CD4-positive, alpha-beta memory T cell (primary cell): ENCODE measurements around the gene UBXN4. TPM values are rescaled to one million over a fixed set of nuclear protein-coding genes. Genes with fewer than 3 reads are reported as not detected.

ENCODE experiments used
- CTCF ChIA-PET: fragments of 350-600 bp; sonication (Branson Sonifier 250); formaldehyde crosslinking; loops from one replicate; lab custom pipeline; 2021; ENCODE audit warnings: inconsistent platforms; ENCODE audit not compliant: partially characterized antibody; lab: Charles Lee
- POLR2A ChIA-PET: fragments of 350-600 bp; sonication (Branson Sonifier 250); formaldehyde crosslinking; loops from one replicate; lab custom pipeline; 2021; ENCODE audit not compliant: partially characterized antibody; lab: Charles Lee
- DNase-seq, 5 donors: peaks; one replicate each; pipeline versions ENCODE4 v3.0.0 to v3.0.0-alpha.2; 2020 to 2022; ENCODE audit warnings: mixed read lengths in 1 of 5
- H3K27ac ChIP-seq: one replicate; pipeline ENCODE4 v1.7.0; 2013; ENCODE audit warnings: low read depth, low read length
- H3K27me3 ChIP-seq: 2 replicates; pipeline ENCODE4 v1.7.0; 2013; ENCODE audit warnings: mild to moderate bottlenecking, low read length, moderate library complexity; ENCODE audit not compliant: insufficient read depth
- H3K36me3 ChIP-seq: 2 replicates; pipeline ENCODE4 v1.7.0; 2013; ENCODE audit warnings: mild to moderate bottlenecking, low read length, moderate library complexity; ENCODE audit not compliant: insufficient read depth
- H3K4me1 ChIP-seq: 2 replicates; pipeline ENCODE4 v1.7.0; 2013; ENCODE audit warnings: mild to moderate bottlenecking, low read length, moderate library complexity; ENCODE audit not compliant: insufficient read depth
- H3K4me3 ChIP-seq, 2 donors: one replicate each; pipeline ENCODE4 v1.7.0; 2013; ENCODE audit warnings: low read length in 2 of 2, mild to moderate bottlenecking in 1 of 2
- H3K9me3 ChIP-seq, 2 donors: one replicate each; pipeline ENCODE4 v1.7.0; 2013; ENCODE audit warnings: low read length in 2 of 2, control low read depth in 1 of 2; ENCODE audit not compliant: control insufficient read depth in 1 of 2
- H3K27ac Mint-ChIP-seq, 7 donors: one replicate each; pipeline ENCODE4 v1.8.0; 2020 to 2021; ENCODE audit warnings: mixed read lengths in 7 of 7, mild to moderate bottlenecking in 6 of 7, inconsistent platforms in 3 of 7, moderate library complexity in 3 of 7
- H3K27me3 Mint-ChIP-seq, 2 donors: one replicate each; pipeline ENCODE4 v1.8.0; 2020 to 2021; ENCODE audit warnings: mixed read lengths in 2 of 2
- H3K36me3 Mint-ChIP-seq, 2 donors: one replicate each; pipeline ENCODE4 v1.8.0; 2020 to 2021; ENCODE audit warnings: mixed read lengths in 2 of 2, inconsistent platforms in 1 of 2, mild to moderate bottlenecking in 1 of 2
- H3K4me1 Mint-ChIP-seq, 4 donors: one replicate each; pipeline ENCODE4 v1.8.0; 2020 to 2021; ENCODE audit warnings: mixed read lengths in 4 of 4, mild to moderate bottlenecking in 1 of 4
- H3K4me3 Mint-ChIP-seq, 8 donors: one replicate each; pipeline ENCODE4 v1.8.0; 2020 to 2021; ENCODE audit warnings: mixed read lengths in 8 of 8, mild to moderate bottlenecking in 7 of 8, moderate library complexity in 6 of 8, inconsistent platforms in 3 of 8
- H3K9me3 Mint-ChIP-seq, 8 donors: one replicate each; pipeline ENCODE4 v1.8.0; 2020 to 2021; ENCODE audit warnings: mixed read lengths in 8 of 8, mild to moderate bottlenecking in 5 of 8, inconsistent platforms in 3 of 8, moderate library complexity in 1 of 8
- intact Hi-C: fragments of 100-400 bp; cut with micrococcal nuclease; formaldehyde crosslinking; loops from one replicate; pipeline ENCODE4 v1.15.1; 2023
- polyA plus RNA-seq, 2 donors: library from polyadenylated mRNA; unstranded; fragments of 300-500 nt; fragmentation: Illumina TruSeq; gene quantifications; one replicate each; pipeline ENCODE4 v1.2.3, GENCODE V29; 2021
- total RNA-seq, 2 experiments: library from RNA; stranded (reverse); gene quantifications; one replicate each; pipeline ENCODE4 v1.2.3, GENCODE V29; 2021

Gene UBXN4
- total and polyA plus RNA-seq, 4 experiments from 2014 or later, result 111 to 128 (median 119) TPM

- H3K27ac Mint-ChIP-seq, result no peak overlapping the region
- H3K4me3 Mint-ChIP-seq, result no peak overlapping the region
- intact Hi-C loops, result no loop called here
- peaks cover 5 to 9% (median 6%) of the 10 kb centered on the region in 4 donors for H3K4me1 Mint-ChIP-seq
- Histone ChIP-seq H3K4me3 (no peak overlapping the region), H3K4me1 (peaks cover 5% of the 10 kb centered on the region), H3K9me3 (no peaks in the 10 kb centered on the region), H3K27me3 (no peaks in the 10 kb centered on the region), H3K36me3 (no peaks in the 10 kb centered on the region), H3K27ac (no peak overlapping the region)
- H3K9me3 Mint-ChIP-seq, result peaks cover 0 to 13% (median 9%) of the 10 kb centered on the region in 8 donors
- ChIA-PET CTCF (interaction anchor here (1.1 kb wide), 1 partner anchor 14 kb away, joined by 3 read pairs; no protein-coding TSS in a partner anchor), POLR2A (no interaction called here)
- DNase-seq, result no peak
- H3K36me3 Mint-ChIP-seq, result peaks cover 0 to 10% of the 10 kb centered on the region in 2 donors
- H3K27me3 Mint-ChIP-seq, result no peaks in the 10 kb centered on the region
These were observed 83.5 kb downstream of the UBXN4 start for GRCh38 chr2:135825131-135825530.

- Histone ChIP-seq H3K27me3 (no peaks in the 10 kb centered on the region), H3K27ac (no peak overlapping the region), H3K4me1 (peaks cover under 1% of the 10 kb centered on the region), H3K4me3 (no peak overlapping the region), H3K36me3 (no peaks in the 10 kb centered on the region), H3K9me3 (no peaks in the 10 kb centered on the region)
- Mint-ChIP-seq H3K4me3 (no peak overlapping the region), H3K27ac (no peak overlapping the region), H3K27me3 (no peaks in the 10 kb centered on the region), H3K36me3 (peaks cover 0 to 10% of the 10 kb centered on the region in 2 donors), H3K4me1 (peaks cover 0 to 4% (median 2%) of the 10 kb centered on the region in 4 donors), H3K9me3 (peaks cover 0 to 13% (median 9%) of the 10 kb centered on the region in 8 donors)
- intact Hi-C loops, result no loop called here
- ChIA-PET CTCF (interaction anchor here (0.8 to 1.1 kb wide), 2 partner anchors 13 to 28 kb away, joined by 3 read pairs; no protein-coding TSS in a partner anchor), POLR2A (no interaction called here)
- no peak for DNase-seq
These were observed 84.0 kb downstream of the UBXN4 start for GRCh38 chr2:135825550-135826176.

GRCh38 chr2:135826544-135826943, 84.9 kb downstream of the UBXN4 start:
- Histone ChIP-seq H3K9me3 (no peaks in the 10 kb centered on the region), H3K36me3 (no peaks in the 10 kb centered on the region), H3K4me3 (no peak overlapping the region), H3K27me3 (no peaks in the 10 kb centered on the region), H3K4me1 (no peaks in the 10 kb centered on the region), H3K27ac (no peak overlapping the region)
- POLR2A ChIA-PET, result no interaction called here
- Mint-ChIP-seq H3K4me3 (no peak overlapping the region), H3K36me3 (peaks cover 0 to 10% of the 10 kb centered on the region in 2 donors), H3K27ac (no peak overlapping the region), H3K9me3 (peaks cover 0 to 13% (median 9%) of the 10 kb centered on the region in 8 donors), H3K4me1 (no peaks in the 10 kb centered on the region), H3K27me3 (no peaks in the 10 kb centered on the region)
- DNase-seq, result no peak
- CTCF ChIA-PET, result interaction anchor here (0.8 kb wide), 1 partner anchor 29 kb away, joined by 3 read pairs; no protein-coding TSS in a partner anchor
- intact Hi-C loops, result no loop called here

GRCh38 chr2:135829378-135830135, 87.9 kb downstream of the UBXN4 start:
- Mint-ChIP-seq H3K9me3 (no peaks in the 10 kb centered on the region), H3K4me3 (no peak overlapping the region), H3K4me1 (no peaks in the 10 kb centered on the region), H3K27me3 (no peaks in the 10 kb centered on the region), H3K27ac (no peak overlapping the region), H3K36me3 (no peaks in the 10 kb centered on the region)
- intact Hi-C loops, result no loop called here
- DNase-seq, result no peak
- H3K27me3 ChIP-seq, result no peaks in the 10 kb centered on the region
- ChIA-PET CTCF (no interaction called here), POLR2A (no interaction called here)
- H3K4me3 ChIP-seq, result no peak overlapping the region
- no peaks in the 10 kb centered on the region for H3K36me3 ChIP-seq
- no peaks in the 10 kb centered on the region for H3K9me3 ChIP-seq
- H3K4me1 ChIP-seq, result no peaks in the 10 kb centered on the region
- no peak overlapping the region for H3K27ac ChIP-seq

DNA sequence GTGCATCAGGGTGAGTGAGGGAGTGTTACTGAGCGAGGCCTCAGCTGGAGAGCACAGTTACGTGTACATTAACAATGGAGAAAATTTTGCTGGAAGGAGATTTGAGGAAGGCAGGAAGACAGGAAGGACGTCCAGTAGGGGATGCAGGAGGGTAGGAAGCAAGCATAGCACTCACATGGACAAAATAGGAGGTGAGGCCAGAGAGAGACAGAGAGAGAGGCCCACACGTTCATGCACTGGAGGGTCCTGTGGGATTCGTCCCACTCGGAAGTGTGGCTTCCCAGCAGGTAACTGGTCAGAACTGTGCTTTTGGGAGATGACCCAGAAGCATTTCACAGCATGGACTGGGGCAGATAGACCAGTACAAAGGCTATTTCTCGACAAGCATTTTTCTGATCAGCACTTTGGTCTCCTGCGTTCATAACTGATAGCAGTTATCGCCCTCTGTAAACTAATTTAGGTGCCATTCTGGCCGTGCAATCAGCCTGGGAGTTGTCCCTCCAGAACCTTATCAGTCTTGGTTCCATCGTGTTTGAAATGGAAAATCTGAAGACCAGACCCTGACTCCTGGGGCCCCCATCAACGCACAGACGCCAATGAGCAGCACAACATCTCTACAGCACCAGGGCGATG, 89.6 kb downstream of the UBXN4 start:
- H3K27ac Mint-ChIP-seq, result peak overlapping the region in 1 of 7 donors; percentile 37

DNA sequence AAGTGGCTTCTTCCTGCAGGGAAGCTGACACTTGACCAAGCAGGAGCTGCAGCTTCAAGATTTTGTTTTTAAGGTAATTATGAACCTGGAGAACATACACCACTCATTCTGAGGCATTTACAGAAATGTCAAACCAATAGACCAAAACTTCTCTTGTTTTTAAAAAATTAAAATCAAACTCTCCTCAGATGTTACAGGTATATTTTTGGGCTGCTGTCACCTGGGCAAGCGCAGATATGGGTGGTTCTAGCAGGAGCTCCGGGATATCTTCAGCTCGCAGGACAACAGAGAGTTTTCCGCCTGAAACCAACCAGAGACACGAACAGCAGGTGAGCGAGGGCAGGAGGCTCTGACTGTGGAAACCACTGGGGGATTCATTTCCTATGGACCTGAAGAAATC, 91.2 kb downstream of the UBXN4 start:
- DNase-seq, result no peak
- Mint-ChIP-seq H3K36me3 (no peaks in the 10 kb centered on the region), H3K4me1 (peaks cover 3 to 4% (median 3%) of the 10 kb centered on the region in 4 donors), H3K27me3 (no peaks in the 10 kb centered on the region), H3K9me3 (no peaks in the 10 kb centered on the region), H3K4me3 (no peak overlapping the region), H3K27ac (no peak overlapping the region)
- H3K9me3 ChIP-seq, result no peaks in the 10 kb centered on the region
- H3K4me3 ChIP-seq, result no peak overlapping the region
- no peaks in the 10 kb centered on the region for H3K4me1 ChIP-seq
- ChIA-PET POLR2A (no interaction called here), CTCF (interaction anchor here (0.7 to 1.3 kb wide), 2 partner anchors 36 to 118 kb away, joined by 3 to 6 read pairs; no protein-coding TSS in a partner anchor)
- H3K27ac ChIP-seq, result no peak overlapping the region
- no peaks in the 10 kb centered on the region for H3K27me3 ChIP-seq
- intact Hi-C loops, result no loop called here
- H3K36me3 ChIP-seq, result no peaks in the 10 kb centered on the region

More for the DNA sequence above, 89.6 kb downstream of the UBXN4 start:
- Histone ChIP-seq H3K36me3 (no peaks in the 10 kb centered on the region), H3K27ac (no peak overlapping the region), H3K4me1 (no peaks in the 10 kb centered on the region), H3K4me3 (no peak overlapping the region), H3K9me3 (no peaks in the 10 kb centered on the region), H3K27me3 (no peaks in the 10 kb centered on the region)
- Mint-ChIP-seq H3K36me3 (no peaks in the 10 kb centered on the region), H3K9me3 (no peaks in the 10 kb centered on the region), H3K4me1 (peaks cover 3 to 4% (median 3%) of the 10 kb centered on the region in 4 donors), H3K4me3 (no peak overlapping the region), H3K27me3 (no peaks in the 10 kb centered on the region)
- no peak for DNase-seq
- intact Hi-C loops, result no loop called here
- ChIA-PET CTCF (no interaction called here), POLR2A (no interaction called here)
